ENCODE measurements around the gene IRF4.

The IRF4 gene

GRCh38 chr6:449486-450419, 58.2 kb downstream of the IRF4 start:
- DNase-seq (ENCODE audit: insufficient read length, low spot score) (no peak), FAIRE-seq (no peak)
- no peak for TF ChIP-seq CTCF (IDR thresholded peaks at IDR 0.05; ENCODE audit: insufficient read depth, missing control alignments)

GRCh38 chr6:451336-451735, 59.8 kb downstream of the IRF4 start:
- FAIRE-seq (no peak), DNase-seq (ENCODE audit: insufficient read length, low spot score) (no peak)
- TF ChIP-seq CTCF (IDR thresholded peaks at IDR 0.05; ENCODE audit: insufficient read depth, missing control alignments) = no peak

- FAIRE-seq (no peak), DNase-seq (ENCODE audit: insufficient read length, low spot score) (no peak)
- TF ChIP-seq CTCF (IDR thresholded peaks at IDR 0.05; ENCODE audit: insufficient read depth, missing control alignments) = no peak
Measured at GRCh38 chr6:451847-452246, 60.3 kb downstream of the IRF4 start.

GRCh38 chr6:452301-453067, 60.9 kb downstream of the IRF4 start:
- TF ChIP-seq CTCF (IDR thresholded peaks at IDR 0.05; ENCODE audit: insufficient read depth, missing control alignments) = no peak
- DNase-seq (ENCODE audit: insufficient read length, low spot score) = no peak
- FAIRE-seq = no peak

- no peak for TF ChIP-seq CTCF (IDR thresholded peaks at IDR 0.05; ENCODE audit: insufficient read depth, missing control alignments)
- DNase-seq (ENCODE audit: insufficient read length, low spot score) = no peak
- FAIRE-seq = no peak
Measured at GRCh38 chr6:453152-453551, 61.6 kb downstream of the IRF4 start.

GRCh38 chr6:454148-454991, 62.8 kb downstream of the IRF4 start:
- no peak for FAIRE-seq

More at GRCh38 chr6:454148-454991, 62.8 kb downstream of the IRF4 start:
- TF ChIP-seq CTCF (IDR thresholded peaks at IDR 0.05; ENCODE audit: insufficient read depth, missing control alignments) = no peak
- DNase-seq (ENCODE audit: insufficient read length, low spot score) = no peak

Data from D721Med (cell line).